Kidney (tissue), 14 donors: ENCODE results near the gene GNGT1. TPM values are rescaled to one million over a fixed set of nuclear protein-coding genes. Genes with fewer than 3 reads are reported as not detected.

Experiments used
- DNase-seq, 5 donors: peaks; one replicate each; pipeline ENCODE4 v3.0.0-alpha.2; 2013 to 2020
- FAIRE-seq: peaks from 2 replicates; lab custom pipeline; 2012; peaks lifted over from hg19 to GRCh38; lab: Jason Lieb, UNC
- H3K27ac ChIP-seq, 2 donors: one replicate each; pipeline ENCODE4 v1.7.0; 2013; ENCODE audit warnings: low read depth in 2 of 2, low read length in 2 of 2, inconsistent platforms in 1 of 2
- H3K27me3 ChIP-seq: one replicate; pipeline ENCODE4 v1.7.1; 2013; ENCODE audit warnings: low read length, inconsistent platforms; ENCODE audit not compliant: control insufficient read depth, insufficient read depth
- H3K36me3 ChIP-seq, 3 donors: one replicate each; pipeline versions ENCODE4 v1.7.0 to v1.7.1; 2013; ENCODE audit warnings: low read length in 3 of 3, control low read depth in 1 of 3, inconsistent platforms in 1 of 3; ENCODE audit not compliant: insufficient read depth in 3 of 3, control insufficient read depth in 2 of 3
- H3K4me1 ChIP-seq, 3 donors: one replicate each; pipeline versions ENCODE4 v1.7.0 to v1.7.1; 2013; ENCODE audit warnings: low read length in 3 of 3, inconsistent platforms in 1 of 3, low read depth in 1 of 3; ENCODE audit not compliant: control insufficient read depth in 2 of 3, insufficient read depth in 2 of 3
- H3K4me3 ChIP-seq, 3 donors: one replicate each; pipeline versions ENCODE4 v1.7.0 to v1.8.1; 2013; ENCODE audit warnings: low read length in 3 of 3, control low read depth in 1 of 3, inconsistent platforms in 1 of 3
- H3K9ac ChIP-seq, 3 donors: one replicate each; pipeline versions ENCODE4 v1.7.0 to v1.7.1; 2013; ENCODE audit warnings: low read length in 3 of 3, control low read depth in 1 of 3, inconsistent platforms in 1 of 3
- H3K9me3 ChIP-seq, 3 donors: one replicate each; pipeline versions ENCODE4 v1.7.0 to v1.7.1; 2013; ENCODE audit warnings: low read length in 3 of 3, control low read depth in 1 of 3, inconsistent platforms in 1 of 3; ENCODE audit not compliant: control insufficient read depth in 2 of 3, insufficient read depth in 1 of 3
- CTCF ChIP-seq: IDR thresholded peaks from 3 replicates; pipeline ENCODE4 v1.5.1; 2012; ENCODE audit warnings: mild to moderate bottlenecking, moderate library complexity, borderline replicate concordance; ENCODE audit not compliant: insufficient read depth; ENCODE audit errors: extremely low read depth
- intact Hi-C: fragments of 100-400 bp; cut with DNase I; formaldehyde crosslinking; loops from one replicate; pipeline ENCODE4 v1.11.1; 2022
- polyA plus RNA-seq: library from polyadenylated mRNA; stranded (reverse); fragments of 350-450 nt; fragmentation: Illumina TruSeq; extraction: RNeasy Lipid Tissue Mini Kit (QIAGEN cat#74804); gene quantifications from one replicate; pipeline ENCODE4 v1.2.3, GENCODE V29; 2014; ENCODE audit warnings: low read depth, low replicate concordance; ENCODE audit not compliant: insufficient read depth
- total RNA-seq: library from RNA; stranded (reverse); fragmentation: NEBNext Ultra II Directional; extraction: Animal tissue kit (Norgen Biotek cat#: 25700); gene quantifications from one replicate; pipeline ENCODE4 v1.2.1, GENCODE V29; 2021
- donor health status: control.
- donor health status: control.
- donor health status: control.
- donor health status: control.
- donor health status: control.
- donor health status: DM: yes; HTN: yes; CAD: no.
- donor health status: Normal renal cell carcinoma (clear cell type).

The GNGT1 gene
- total and polyA plus RNA-seq, 2 donors from 2014 or later = 0.35 TPM; not detected in 1

- no peaks in the 10 kb centered on the region for H3K27me3 ChIP-seq
- DNase-seq (no peak), FAIRE-seq (no peak)
- no peak overlapping the region for H3K27ac ChIP-seq
- no peaks in the 10 kb centered on the region for H3K36me3 ChIP-seq
- H3K4me3 ChIP-seq = no peak overlapping the region
- H3K9me3 ChIP-seq = no peaks in the 10 kb centered on the region
- no peak for TF ChIP-seq CTCF
- intact Hi-C loops = no loop called here
- no peak overlapping the region for H3K9ac ChIP-seq
- H3K4me1 ChIP-seq = no peaks in the 10 kb centered on the region
Measured at GRCh38 chr7:93861325-93861949, 44.9 kb upstream of the GNGT1 start.

- no peak for DNase-seq
- Histone ChIP-seq H3K27me3 (no peaks in the 10 kb centered on the region), H3K9me3 (no peaks in the 10 kb centered on the region), H3K4me1 (peaks cover 0 to 4% (median 0%) of the 10 kb centered on the region in 3 donors), H3K36me3 (no peaks in the 10 kb centered on the region), H3K9ac (no peak overlapping the region), H3K4me3 (no peak overlapping the region), H3K27ac (no peak overlapping the region)
- TF ChIP-seq CTCF = no peak
- no peak for FAIRE-seq
- intact Hi-C loops = no loop called here
Measured at GRCh38 chr7:93862651-93863050, 43.7 kb upstream of the GNGT1 start.

GRCh38 chr7:93866886-93867285 is 39.5 kb upstream of the GNGT1 start:
- H3K36me3 ChIP-seq = no peaks in the 10 kb centered on the region
- DNase-seq (peak in 1 of 5 donors; percentile 13), FAIRE-seq (no peak)
- H3K9ac ChIP-seq = no peak overlapping the region
- no peaks in the 10 kb centered on the region for H3K27me3 ChIP-seq
- H3K9me3 ChIP-seq = no peaks in the 10 kb centered on the region
- H3K4me3 ChIP-seq = no peak overlapping the region
- peaks cover 0 to 4% (median 0%) of the 10 kb centered on the region in 3 donors for H3K4me1 ChIP-seq
- TF ChIP-seq CTCF = no peak
- H3K27ac ChIP-seq = no peak overlapping the region
- intact Hi-C loops = no loop called here
